GM12878 (cell line): ENCODE data around the gene DEFB124. TPM values are rescaled to one million over a fixed set of nuclear protein-coding genes. Genes with fewer than 3 reads are reported as not detected.

Experiments
- ATF2 ChIP-seq: IDR thresholded peaks from 2 replicates; pipeline ENCODE4 v1.6.1; 2012; ENCODE audit warnings: low read length, inconsistent platforms
- ATF7 ChIP-seq: fragments of 450-650 bp; IDR thresholded peaks from 2 replicates; pipeline ENCODE4 v1.6.1; 2016; ENCODE audit warnings: low read depth, mild to moderate bottlenecking
- BMI1 ChIP-seq: fragments of 450-650 bp; IDR thresholded peaks from 2 replicates; pipeline ENCODE4 v1.6.1; 2016; ENCODE audit warnings: mild to moderate bottlenecking, moderate library complexity, borderline replicate concordance
- CHD4 ChIP-seq: fragments of 200-600 bp; sonication (generic); IDR thresholded peaks from 2 replicates; pipeline ENCODE4 v1.6.1; 2016; ENCODE audit warnings: mild to moderate bottlenecking
- EZH2 ChIP-seq: IDR thresholded peaks from 2 replicates; pipeline ENCODE4 v1.6.1; 2012; ENCODE audit warnings: low read depth, mild to moderate bottlenecking, control low read depth, inconsistent platforms, low read length, borderline replicate concordance; ENCODE audit not compliant: control insufficient read depth
- GABPA ChIP-seq: IDR thresholded peaks from 2 replicates; pipeline ENCODE4 v1.6.1; 2014; ENCODE audit warnings: antibody characterized with exemption, low read depth, mild to moderate bottlenecking, inconsistent platforms
- HDAC6 ChIP-seq: fragments of 200-600 bp; sonication (generic); IDR thresholded peaks from one replicate; pipeline ENCODE4 v1.8.0; 2017; ENCODE audit warnings: antibody characterized with exemption; ENCODE audit not compliant: unreplicated experiment
- KLF5 ChIP-seq: fragments of 450-650 bp; IDR thresholded peaks from 2 replicates; pipeline ENCODE4 v1.6.1; 2014; ENCODE audit warnings: mild to moderate bottlenecking; ENCODE audit not compliant: partially characterized antibody
- NFXL1 ChIP-seq: fragments of 450-650 bp; IDR thresholded peaks from 2 replicates; pipeline ENCODE4 v1.6.1; 2017; ENCODE audit warnings: antibody characterized with exemption, mild to moderate bottlenecking, borderline replicate concordance
- PAX8 ChIP-seq: fragments of 450-650 bp; IDR thresholded peaks from 2 replicates; pipeline ENCODE4 v1.6.1; 2017; ENCODE audit warnings: mild to moderate bottlenecking, moderate library complexity
- POLR2AphosphoS2 ChIP-seq: IDR thresholded peaks from 2 replicates; pipeline ENCODE4 v1.6.1; 2011; ENCODE audit warnings: low read depth, mild to moderate bottlenecking, low read length, improper control_type of control experiment, moderate library complexity
- RUNX3 ChIP-seq: IDR thresholded peaks from 2 replicates; pipeline ENCODE4 v1.6.1; 2012; ENCODE audit warnings: low read length, inconsistent platforms
- SMARCA5 ChIP-seq: fragments of 450-650 bp; IDR thresholded peaks from 2 replicates; pipeline ENCODE4 v1.6.1; 2017; ENCODE audit warnings: mild to moderate bottlenecking
- TAF1 ChIP-seq: IDR thresholded peaks from 2 replicates; pipeline ENCODE4 v1.6.1; 2011; ENCODE audit warnings: mild to moderate bottlenecking, low read depth, low read length, borderline replicate concordance
- TBL1XR1 ChIP-seq: IDR thresholded peaks from 2 replicates; pipeline ENCODE4 v1.6.1; 2012; ENCODE audit warnings: low read depth, low read length, improper control_type of control experiment
- polyA plus RNA-seq, 11 experiments: library from polyadenylated mRNA; depleted of rRNA in 4 of 11; unstranded in 6 of 11; stranded (reverse) in 5 of 11; fragments of >200 nt; fragmentation: Nextera tagmentation in 4 of 11; fragmentation: Illumina TruSeq in 1 of 11; extraction: Ambion mirVana in 4 of 11; extraction: Trizol in 1 of 11; gene quantifications; 1 replicate in 1 of 11; 2 replicates in 10 of 11; pipeline versions ENCODE4 v1.2.1 to v1.2.3, GENCODE V29; 2011 to 2016; ENCODE audit warnings: inconsistent platforms in 2 of 11, missing spikeins in 2 of 11, low read depth in 1 of 11
- total RNA-seq, 4 experiments: library from RNA; depleted of rRNA in 3 of 4; stranded (reverse); fragments of >200 nt in 3 of 4; fragmentation: Illumina TruSeq in 1 of 4; extraction: Trizol in 1 of 4; gene quantifications; 2 replicates each; pipeline versions ENCODE4 v1.2.1 to v1.2.3, GENCODE V29; 2013 to 2021
- TF ChIP-seq, protein P1 (sequence below): IDR thresholded peaks from 2 replicates; pipeline ENCODE4 v1.6.1; 2012; ENCODE audit warnings: mild to moderate bottlenecking, low read depth, low read length
- TF ChIP-seq, protein P2 (sequence below): fragments of 450-650 bp; formaldehyde crosslinking; IDR thresholded peaks from 2 replicates; pipeline ENCODE4 v1.4.0; 2020; ENCODE audit warnings: mild to moderate bottlenecking, moderate library complexity
- TF ChIP-seq, protein P3 (sequence below): IDR thresholded peaks from 2 replicates; pipeline ENCODE4 v1.6.1; 2011; ENCODE audit warnings: mild to moderate bottlenecking, low read depth, low read length, moderate library complexity; ENCODE audit not compliant: insufficient replicate concordance

Gene DEFB124
- total and polyA plus RNA-seq, 10 of the 15 experiments (the other 5 are each of a cell fraction or from before 2014, with no cell fraction given), result not detected

DNA sequence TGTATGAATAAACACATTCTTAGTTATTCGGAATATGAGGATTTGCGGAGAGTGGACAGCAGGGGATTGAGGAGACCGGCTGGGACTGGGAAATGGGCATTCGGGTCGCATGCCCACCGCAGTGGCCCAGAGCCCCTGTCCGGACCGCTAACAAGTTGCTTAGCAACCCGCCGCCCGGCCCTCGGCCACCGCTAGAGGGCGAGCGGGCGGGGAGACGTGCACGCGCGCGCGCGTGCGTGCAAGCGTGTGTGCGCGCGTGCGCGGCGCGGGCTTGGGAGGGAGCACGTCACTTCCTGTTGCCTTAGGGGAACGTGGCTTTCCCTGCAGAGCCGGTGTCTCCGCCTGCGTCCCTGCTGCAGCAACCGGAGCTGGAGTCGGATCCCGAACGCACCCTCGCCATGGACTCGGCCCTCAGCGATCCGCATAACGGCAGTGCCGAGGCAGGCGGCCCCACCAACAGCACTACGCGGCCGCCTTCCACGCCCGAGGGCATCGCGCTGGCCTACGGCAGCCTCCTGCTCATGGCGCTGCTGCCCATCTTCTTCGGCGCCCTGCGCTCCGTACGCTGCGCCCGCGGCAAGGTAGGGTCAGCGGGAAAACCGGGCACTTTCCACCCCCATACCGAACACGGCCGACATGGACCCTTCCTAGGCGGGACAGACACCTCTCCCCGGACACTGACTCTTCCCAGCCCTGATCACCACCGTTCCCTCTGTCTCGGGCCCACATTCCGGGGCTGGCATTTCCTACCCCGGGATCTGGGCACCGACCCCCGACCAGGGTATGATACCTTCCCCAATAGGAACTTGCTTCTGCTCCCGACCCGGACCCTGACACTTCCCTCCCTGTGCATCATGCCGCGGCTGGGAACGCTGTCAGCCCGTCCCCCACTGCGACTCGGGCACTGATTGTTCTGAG, 39.5 kb upstream of the DEFB124 start, which contains the start of gene HM13 (continued):
- TF ChIP-seq EZH2 (no peak), RUNX3 (peak; percentile 29; the same call in 1 of the 2 replicates), POLR2AphosphoS2 (peak; percentile 64; the same call in 1 of the 2 replicates), KLF5 (peak; percentile 58), NFXL1 (no peak), SMARCA5 (peak; percentile 91), GABPA (0 out of 2 replicates have a peak, but pooled peaks have one; percentile 48), ATF7 (no peak), BMI1 (peak; percentile 78; the same call in 1 of the 2 replicates), ATF2 (no peak), HDAC6 (no peak), PAX8 (no peak), CHD4 (no peak), TBL1XR1 (no peak), TAF1 (peak; percentile 68; the same call in 1 of the 2 replicates)
- TF ChIP-seq, protein P1, sequence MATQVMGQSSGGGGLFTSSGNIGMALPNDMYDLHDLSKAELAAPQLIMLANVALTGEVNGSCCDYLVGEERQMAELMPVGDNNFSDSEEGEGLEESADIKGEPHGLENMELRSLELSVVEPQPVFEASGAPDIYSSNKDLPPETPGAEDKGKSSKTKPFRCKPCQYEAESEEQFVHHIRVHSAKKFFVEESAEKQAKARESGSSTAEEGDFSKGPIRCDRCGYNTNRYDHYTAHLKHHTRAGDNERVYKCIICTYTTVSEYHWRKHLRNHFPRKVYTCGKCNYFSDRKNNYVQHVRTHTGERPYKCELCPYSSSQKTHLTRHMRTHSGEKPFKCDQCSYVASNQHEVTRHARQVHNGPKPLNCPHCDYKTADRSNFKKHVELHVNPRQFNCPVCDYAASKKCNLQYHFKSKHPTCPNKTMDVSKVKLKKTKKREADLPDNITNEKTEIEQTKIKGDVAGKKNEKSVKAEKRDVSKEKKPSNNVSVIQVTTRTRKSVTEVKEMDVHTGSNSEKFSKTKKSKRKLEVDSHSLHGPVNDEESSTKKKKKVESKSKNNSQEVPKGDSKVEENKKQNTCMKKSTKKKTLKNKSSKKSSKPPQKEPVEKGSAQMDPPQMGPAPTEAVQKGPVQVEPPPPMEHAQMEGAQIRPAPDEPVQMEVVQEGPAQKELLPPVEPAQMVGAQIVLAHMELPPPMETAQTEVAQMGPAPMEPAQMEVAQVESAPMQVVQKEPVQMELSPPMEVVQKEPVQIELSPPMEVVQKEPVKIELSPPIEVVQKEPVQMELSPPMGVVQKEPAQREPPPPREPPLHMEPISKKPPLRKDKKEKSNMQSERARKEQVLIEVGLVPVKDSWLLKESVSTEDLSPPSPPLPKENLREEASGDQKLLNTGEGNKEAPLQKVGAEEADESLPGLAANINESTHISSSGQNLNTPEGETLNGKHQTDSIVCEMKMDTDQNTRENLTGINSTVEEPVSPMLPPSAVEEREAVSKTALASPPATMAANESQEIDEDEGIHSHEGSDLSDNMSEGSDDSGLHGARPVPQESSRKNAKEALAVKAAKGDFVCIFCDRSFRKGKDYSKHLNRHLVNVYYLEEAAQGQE, result no peak
- TF ChIP-seq, protein P2, sequence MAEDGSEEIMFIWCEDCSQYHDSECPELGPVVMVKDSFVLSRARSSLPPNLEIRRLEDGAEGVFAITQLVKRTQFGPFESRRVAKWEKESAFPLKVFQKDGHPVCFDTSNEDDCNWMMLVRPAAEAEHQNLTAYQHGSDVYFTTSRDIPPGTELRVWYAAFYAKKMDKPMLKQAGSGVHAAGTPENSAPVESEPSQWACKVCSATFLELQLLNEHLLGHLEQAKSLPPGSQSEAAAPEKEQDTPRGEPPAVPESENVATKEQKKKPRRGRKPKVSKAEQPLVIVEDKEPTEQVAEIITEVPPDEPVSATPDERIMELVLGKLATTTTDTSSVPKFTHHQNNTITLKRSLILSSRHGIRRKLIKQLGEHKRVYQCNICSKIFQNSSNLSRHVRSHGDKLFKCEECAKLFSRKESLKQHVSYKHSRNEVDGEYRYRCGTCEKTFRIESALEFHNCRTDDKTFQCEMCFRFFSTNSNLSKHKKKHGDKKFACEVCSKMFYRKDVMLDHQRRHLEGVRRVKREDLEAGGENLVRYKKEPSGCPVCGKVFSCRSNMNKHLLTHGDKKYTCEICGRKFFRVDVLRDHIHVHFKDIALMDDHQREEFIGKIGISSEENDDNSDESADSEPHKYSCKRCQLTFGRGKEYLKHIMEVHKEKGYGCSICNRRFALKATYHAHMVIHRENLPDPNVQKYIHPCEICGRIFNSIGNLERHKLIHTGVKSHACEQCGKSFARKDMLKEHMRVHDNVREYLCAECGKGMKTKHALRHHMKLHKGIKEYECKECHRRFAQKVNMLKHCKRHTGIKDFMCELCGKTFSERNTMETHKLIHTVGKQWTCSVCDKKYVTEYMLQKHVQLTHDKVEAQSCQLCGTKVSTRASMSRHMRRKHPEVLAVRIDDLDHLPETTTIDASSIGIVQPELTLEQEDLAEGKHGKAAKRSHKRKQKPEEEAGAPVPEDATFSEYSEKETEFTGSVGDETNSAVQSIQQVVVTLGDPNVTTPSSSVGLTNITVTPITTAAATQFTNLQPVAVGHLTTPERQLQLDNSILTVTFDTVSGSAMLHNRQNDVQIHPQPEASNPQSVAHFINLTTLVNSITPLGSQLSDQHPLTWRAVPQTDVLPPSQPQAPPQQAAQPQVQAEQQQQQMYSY (CRISPR knock-in tag), result no peak
- TF ChIP-seq, protein P3, sequence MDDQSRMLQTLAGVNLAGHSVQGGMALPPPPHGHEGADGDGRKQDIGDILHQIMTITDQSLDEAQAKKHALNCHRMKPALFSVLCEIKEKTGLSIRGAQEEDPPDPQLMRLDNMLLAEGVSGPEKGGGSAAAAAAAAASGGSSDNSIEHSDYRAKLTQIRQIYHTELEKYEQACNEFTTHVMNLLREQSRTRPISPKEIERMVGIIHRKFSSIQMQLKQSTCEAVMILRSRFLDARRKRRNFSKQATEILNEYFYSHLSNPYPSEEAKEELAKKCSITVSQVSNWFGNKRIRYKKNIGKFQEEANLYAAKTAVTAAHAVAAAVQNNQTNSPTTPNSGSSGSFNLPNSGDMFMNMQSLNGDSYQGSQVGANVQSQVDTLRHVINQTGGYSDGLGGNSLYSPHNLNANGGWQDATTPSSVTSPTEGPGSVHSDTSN, result no peak
